ENCODE measurements around the gene TLE1.

TLE1 gene

GRCh38 chr9:81563739-81564138 lies 125.6 kb downstream of the TLE1 start:
- Histone ChIP-seq H2AFZ (ENCODE audit: low read depth) (no peak overlapping the region), H3K27ac (no peak overlapping the region), H3K4me3 (IDR thresholded peaks at IDR 0.05; ENCODE audit: insufficient read depth, low read depth, low read length) (no peak overlapping the region), H3K36me3 (ENCODE audit: insufficient read depth) (no peaks in the 10 kb centered on the region), H3K4me1 (ENCODE audit: low read depth, poor library complexity, severe bottlenecking) (no peaks in the 10 kb centered on the region), H3K9ac (no peak overlapping the region), H3K4me2 (no peak overlapping the region), H4K20me1 (ENCODE audit: insufficient read depth) (no peaks in the 10 kb centered on the region), H3K27me3 (ENCODE audit: insufficient read depth, low read depth) (no peaks in the 10 kb centered on the region), H3K79me2 (ENCODE audit: insufficient read depth, low read depth) (no peaks in the 10 kb centered on the region)
- TF ChIP-seq CTCF (conservative IDR thresholded peaks at IDR 0.05; ENCODE audit: low read depth, low read length): no peak

- Histone ChIP-seq H3K27me3 (ENCODE audit: insufficient read depth, low read depth) (no peaks in the 10 kb centered on the region), H2AFZ (ENCODE audit: low read depth) (no peak overlapping the region), H3K9ac (no peak overlapping the region), H4K20me1 (ENCODE audit: insufficient read depth) (no peaks in the 10 kb centered on the region), H3K79me2 (ENCODE audit: insufficient read depth, low read depth) (no peaks in the 10 kb centered on the region), H3K27ac (no peak overlapping the region), H3K4me2 (no peak overlapping the region), H3K36me3 (ENCODE audit: insufficient read depth) (no peaks in the 10 kb centered on the region), H3K4me3 (IDR thresholded peaks at IDR 0.05; ENCODE audit: insufficient read depth, low read depth, low read length) (no peak overlapping the region), H3K4me1 (ENCODE audit: low read depth, poor library complexity, severe bottlenecking) (no peaks in the 10 kb centered on the region)
- no peak for TF ChIP-seq CTCF (conservative IDR thresholded peaks at IDR 0.05; ENCODE audit: low read depth, low read length)
These were observed 126.3 kb downstream of the TLE1 start for GRCh38 chr9:81563020-81563407.

GRCh38 chr9:81562231-81563019 lies 126.9 kb downstream of the TLE1 start:
- Histone ChIP-seq H3K4me3 (IDR thresholded peaks at IDR 0.05; ENCODE audit: insufficient read depth, low read depth, low read length) (no peak overlapping the region), H3K9ac (no peak overlapping the region), H3K27me3 (ENCODE audit: insufficient read depth, low read depth) (no peaks in the 10 kb centered on the region), H4K20me1 (ENCODE audit: insufficient read depth) (no peaks in the 10 kb centered on the region), H3K27ac (no peak overlapping the region), H3K36me3 (ENCODE audit: insufficient read depth) (no peaks in the 10 kb centered on the region), H3K4me1 (ENCODE audit: low read depth, poor library complexity, severe bottlenecking) (no peaks in the 10 kb centered on the region), H2AFZ (ENCODE audit: low read depth) (no peak overlapping the region), H3K4me2 (no peak overlapping the region), H3K79me2 (ENCODE audit: insufficient read depth, low read depth) (no peaks in the 10 kb centered on the region)
- TF ChIP-seq CTCF (conservative IDR thresholded peaks at IDR 0.05; ENCODE audit: low read depth, low read length): no peak

GRCh38 chr9:81560851-81561732 lies 128.3 kb downstream of the TLE1 start:
- H2AFZ ChIP-seq (ENCODE audit: low read depth): no peak overlapping the region
- no peaks in the 10 kb centered on the region for H3K36me3 ChIP-seq (ENCODE audit: insufficient read depth)
- no peak overlapping the region for H3K4me2 ChIP-seq
- H3K27ac ChIP-seq: no peak overlapping the region
- H4K20me1 ChIP-seq (ENCODE audit: insufficient read depth): no peaks in the 10 kb centered on the region
- TF ChIP-seq CTCF (conservative IDR thresholded peaks at IDR 0.05; ENCODE audit: low read depth, low read length): no peak
- H3K79me2 ChIP-seq (ENCODE audit: insufficient read depth, low read depth): no peaks in the 10 kb centered on the region
- no peak overlapping the region for H3K9ac ChIP-seq
- no peaks in the 10 kb centered on the region for H3K27me3 ChIP-seq (ENCODE audit: insufficient read depth, low read depth)
- H3K4me3 ChIP-seq (IDR thresholded peaks at IDR 0.05; ENCODE audit: insufficient read depth, low read depth, low read length): no peak overlapping the region
- no peaks in the 10 kb centered on the region for H3K4me1 ChIP-seq (ENCODE audit: low read depth, poor library complexity, severe bottlenecking)

All from KMS-11 (cell line).